GM19035 (cell line): ENCODE data around the gene GINS1.

Source experiments
- ATAC-seq: cut with Tn5 transposase; IDR thresholded peaks from one replicate; pipeline ENCODE4 v1.9.1; 2021; ENCODE audit not compliant: unreplicated experiment

GINS1 gene

DNA sequence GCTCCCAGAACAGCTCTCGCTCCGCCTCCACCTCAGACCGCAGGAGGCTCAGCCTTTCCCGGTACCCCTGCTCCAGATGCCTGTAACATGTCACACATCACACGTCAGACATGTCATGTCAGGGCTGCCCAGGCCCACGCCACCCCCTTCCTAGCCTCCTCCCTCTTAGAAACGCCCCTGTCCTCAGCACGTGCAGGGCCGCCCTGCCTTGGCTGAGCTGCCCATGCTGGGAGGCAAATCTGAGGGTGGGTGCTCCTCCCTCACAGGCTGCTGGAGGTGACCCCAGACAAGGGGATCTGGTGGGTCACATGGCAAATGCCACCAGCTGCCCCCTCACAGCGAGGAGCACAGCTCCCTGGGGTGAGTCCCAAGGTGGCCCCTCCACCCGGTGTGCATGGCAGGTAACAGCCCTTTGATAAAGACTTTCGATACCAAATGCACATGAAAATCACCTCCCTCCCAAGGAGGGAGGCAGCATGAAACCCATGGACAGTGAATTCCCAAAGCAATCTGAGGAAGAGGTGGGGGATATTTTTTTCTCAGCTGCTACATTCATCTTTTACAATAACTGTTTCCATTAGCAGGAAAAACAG, 84.1 kb downstream of the GINS1 start:
- ATAC-seq, result no peak

DNA sequence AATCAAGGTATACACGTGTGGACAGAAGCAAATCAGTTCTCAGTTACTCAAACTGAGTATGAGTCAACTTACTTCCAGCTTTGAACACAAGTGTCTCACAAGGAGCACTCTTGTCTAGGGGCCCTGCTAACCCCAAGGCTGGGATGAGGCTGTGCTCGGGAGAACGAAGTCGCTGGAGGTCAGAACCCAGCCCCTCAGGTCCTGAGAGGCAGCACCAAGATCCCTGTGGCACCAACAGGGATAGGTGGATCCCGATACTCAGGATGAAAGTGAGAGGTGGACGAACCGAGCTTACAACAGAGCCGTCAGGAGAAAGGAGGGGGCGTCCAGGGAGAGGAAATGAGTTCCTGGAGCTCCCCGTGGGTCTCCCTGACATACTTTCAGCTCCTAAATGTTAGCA, 85.7 kb downstream of the GINS1 start:
- no peak for ATAC-seq

DNA sequence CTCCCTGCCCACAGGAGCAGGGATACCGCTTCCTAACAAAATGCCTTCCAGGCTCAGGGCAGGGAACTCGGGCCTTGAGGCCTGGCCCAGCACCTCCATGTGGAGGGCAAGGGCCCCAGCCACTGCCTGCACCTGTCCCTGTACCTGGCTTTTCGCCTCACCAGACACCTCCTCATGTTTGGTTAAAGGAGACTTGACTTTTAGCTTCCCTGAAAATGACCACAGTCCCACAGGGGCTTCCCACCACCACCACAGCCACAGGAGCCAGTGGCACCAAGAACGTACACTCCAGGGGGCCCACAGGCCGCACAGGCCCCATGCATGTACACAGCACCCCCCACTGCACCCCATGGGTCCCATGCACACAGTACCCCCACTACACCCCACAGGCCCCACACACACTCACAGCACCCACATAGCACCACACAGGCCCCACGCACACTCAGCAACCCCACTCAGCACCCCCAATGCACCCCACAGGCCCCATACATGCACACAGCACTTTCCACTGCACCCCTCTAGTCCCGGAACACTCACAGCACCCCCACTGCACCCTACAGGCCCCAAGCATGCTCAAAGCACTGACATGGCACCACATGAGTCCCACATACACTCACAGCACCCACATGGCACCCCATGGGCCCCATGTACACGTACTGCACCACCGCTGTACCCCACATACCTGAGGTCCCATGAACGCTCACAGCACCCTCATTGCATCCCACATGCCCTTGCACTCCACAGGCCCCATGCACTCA, 86.5 kb downstream of the GINS1 start:
- no peak for ATAC-seq

DNA sequence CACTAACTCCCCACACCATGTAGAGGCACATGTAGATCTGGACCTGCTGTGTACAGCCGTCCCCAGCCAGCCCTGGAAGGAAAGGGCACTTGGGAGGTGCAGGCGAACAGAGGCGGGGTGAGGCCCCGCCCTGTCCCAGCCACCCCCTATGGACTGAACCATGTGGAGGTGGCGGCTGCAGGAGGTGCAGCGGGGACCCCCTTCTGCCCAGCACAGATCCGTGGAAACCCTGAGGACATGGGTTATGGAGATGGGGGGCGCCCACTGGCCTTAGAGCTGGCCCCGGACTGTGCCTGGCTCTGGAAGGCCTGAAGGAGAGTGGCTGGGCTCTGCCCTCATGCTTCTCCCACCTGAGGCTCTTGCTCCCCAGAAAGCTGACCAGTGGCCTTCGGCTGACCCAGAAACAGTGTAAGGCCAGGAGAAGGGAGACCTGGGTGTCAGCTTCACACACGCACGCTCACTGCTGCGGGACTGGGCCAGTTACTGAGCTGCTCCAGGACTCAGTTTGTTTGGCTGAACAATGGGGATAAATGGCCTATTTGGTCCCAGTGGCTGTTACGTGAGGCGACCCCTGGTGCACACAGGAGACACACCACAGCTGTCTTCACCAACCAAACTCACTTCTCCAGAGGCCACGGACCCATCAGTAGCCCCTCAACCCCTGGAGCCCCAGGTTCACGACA, 87.2 kb downstream of the GINS1 start:
- ATAC-seq, result no peak

DNA sequence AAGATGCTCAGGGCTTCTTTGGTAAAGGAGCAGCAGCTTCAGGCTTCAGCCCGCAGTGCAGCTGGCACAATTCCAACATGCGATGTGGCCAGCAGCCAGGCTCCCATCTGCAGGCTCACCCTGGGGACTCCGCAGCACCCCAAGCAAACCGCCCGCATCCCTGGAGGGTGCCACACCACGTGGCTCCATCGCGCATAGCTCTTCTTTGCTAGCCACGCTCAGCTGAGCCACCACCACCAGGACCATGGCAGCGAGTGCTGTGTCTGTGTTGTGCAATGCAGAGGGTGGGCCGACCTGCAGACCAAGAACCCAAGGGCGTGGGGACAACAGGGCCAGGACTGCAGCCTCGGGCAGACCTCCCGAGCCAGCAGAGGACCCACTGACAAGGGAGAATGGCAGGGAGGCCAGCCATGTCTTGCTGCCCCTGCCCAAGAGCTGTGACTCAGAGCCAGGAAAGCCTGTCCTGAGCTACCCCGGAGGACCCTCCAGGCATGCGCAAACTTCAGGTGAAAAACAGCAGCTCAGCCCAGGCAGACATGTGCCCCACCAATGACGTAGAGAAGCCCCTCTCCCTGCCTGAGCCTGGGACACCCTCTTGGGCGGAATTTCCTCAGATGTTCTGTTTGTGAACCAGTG, 87.8 kb downstream of the GINS1 start:
- no peak for ATAC-seq

DNA sequence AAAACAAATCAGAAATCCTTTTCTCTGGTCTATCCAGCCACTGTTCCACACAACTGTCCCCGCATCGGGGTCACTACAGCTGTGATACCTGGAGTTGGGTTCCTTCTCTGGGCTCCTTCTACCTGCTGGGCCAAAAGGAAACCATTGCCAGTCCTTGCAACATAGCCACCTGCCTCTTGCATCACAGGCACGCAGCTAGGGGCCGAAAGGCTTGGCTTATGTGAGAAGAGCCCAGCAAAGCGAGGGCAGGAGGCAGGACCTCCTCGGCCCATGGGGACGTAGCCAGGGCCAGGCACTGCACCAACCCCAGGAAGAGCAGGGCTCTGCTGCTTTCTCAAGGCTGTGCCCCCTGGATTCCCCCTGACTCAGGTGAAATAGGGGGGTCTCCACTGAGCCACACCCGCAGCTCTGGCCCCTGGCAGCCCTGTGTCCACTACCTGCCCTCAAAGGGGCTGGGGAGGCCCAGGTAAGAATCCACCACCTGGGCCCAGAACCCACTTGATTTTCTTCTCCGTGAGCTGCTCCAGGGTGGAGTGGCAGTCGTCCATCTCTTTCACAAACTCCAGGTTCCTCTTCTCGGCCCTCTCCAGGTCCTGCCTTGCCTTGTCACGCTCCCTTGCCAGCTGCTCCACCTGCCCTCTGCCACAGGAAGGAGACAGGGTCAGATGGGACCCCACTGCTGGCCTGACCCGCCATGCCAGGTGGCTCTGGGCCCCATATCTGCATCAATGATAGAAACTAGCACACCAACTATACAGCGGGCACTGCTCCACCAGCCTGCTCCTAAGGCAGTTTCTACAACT, 88.9 kb downstream of the GINS1 start:
- ATAC-seq, result no peak

DNA sequence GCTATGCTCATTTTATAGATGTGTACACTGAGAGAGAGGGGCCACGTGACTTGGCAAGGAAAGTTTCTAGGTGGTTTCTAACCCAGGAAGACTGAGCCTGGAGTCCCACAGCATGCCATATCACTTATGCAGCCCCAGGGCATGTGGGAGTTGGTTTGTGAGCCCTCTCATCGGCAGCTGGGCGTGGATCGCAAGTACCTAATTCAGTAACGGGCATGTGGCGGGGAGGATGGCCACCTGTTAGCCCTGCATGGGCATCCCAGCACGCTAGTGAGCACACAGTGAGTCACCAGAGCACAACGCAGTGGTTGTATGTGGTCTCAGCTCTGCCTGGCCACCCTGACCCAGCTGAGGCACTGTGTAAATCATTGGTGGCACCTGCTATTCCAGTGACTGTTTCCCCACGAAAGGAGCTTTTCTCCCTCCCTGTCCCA, 89.5 kb downstream of the GINS1 start:
- ATAC-seq, result no peak

DNA sequence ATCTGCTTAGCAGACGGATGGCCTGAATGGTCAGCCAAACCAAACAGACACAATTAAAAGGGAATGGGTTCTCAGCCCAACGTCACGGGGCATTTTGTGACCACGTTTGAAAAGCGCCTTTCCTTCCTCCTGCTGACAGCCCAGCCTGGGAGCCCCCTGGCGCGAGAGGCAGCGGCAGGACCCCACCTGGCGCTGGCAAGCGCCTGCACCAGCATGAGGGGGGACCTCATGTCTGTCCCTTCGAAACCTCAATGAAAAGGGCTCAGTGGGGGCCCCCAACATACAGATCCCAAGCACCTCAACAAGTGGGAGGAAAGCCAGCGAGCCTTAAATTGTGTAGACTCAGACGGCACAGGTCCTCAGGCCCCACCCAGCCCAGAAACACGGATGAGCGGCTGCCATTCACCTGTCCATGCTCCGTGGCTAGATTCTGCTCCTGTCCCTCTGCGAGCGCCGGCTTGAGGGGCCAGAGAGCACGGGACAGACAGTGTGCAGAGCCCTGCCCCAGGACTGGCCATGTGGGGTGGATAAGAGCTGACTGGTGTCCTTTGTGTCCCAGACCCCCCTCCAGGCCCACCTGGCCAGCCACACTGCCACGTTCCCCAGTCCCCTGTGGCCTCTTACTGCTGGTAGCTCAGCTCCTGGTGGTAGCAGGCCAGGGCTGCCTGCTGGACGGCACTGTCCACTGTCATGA, 90.3 kb downstream of the GINS1 start:
- ATAC-seq, result no peak
